ENCODE data around the gene EEF1AKMT2.

- no peak for TF ChIP-seq CTCF (conservative IDR thresholded peaks at IDR 0.05; ENCODE audit: low read depth, low read length)
- TF ChIP-seq EZH2 (IDR thresholded peaks at IDR 0.05; ENCODE audit: low read length, unreplicated experiment), result no peak
- TF ChIP-seq EZH2phosphoT487 (IDR thresholded peaks at IDR 0.05; ENCODE audit: borderline replicate concordance, low read length), result no peak
Measured at GRCh38 chr10:124740369-124741280, 51.1 kb downstream of the EEF1AKMT2 start.

Measured in PC-3 (cell line).